ENCODE data around the gene AUNIP. TPM values are rescaled to one million over a fixed set of nuclear protein-coding genes. Genes with fewer than 3 reads are reported as not detected.

Gene AUNIP
- total RNA-seq, 1 experiment from 2014 or later, result 16.8 TPM

DNA sequence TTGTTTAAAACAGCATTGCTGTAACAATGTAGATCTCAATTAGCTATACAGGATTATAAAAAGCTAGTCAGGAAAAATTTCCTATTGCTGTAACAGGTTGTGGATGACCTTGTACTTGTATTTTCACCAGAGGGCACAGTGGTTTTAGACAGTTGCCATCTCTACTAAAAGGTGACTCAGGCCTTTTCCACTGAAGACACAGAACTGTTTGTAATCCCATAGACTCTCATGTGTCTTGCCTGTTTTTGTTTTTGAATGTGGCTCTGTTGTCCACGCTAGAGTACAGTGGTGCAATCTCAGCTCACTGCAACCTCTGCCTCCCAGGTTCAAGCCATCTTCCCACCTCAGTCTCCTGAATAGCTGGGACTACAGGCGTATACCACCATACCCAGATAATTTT lies 33.7 kb downstream of the AUNIP start:
- H3K36me3 Mint-ChIP-seq (ENCODE audit: insufficient read depth, unreplicated experiment), result peaks cover 41% of the 10 kb centered on the region
- Histone ChIP-seq H3K4me3 (ENCODE audit: low read depth, low read length) (no peak overlapping the region), H3K9me3 (no peaks in the 10 kb centered on the region), H3K4me1 (no peaks in the 10 kb centered on the region), H3K27me3 (replicated peaks; ENCODE audit: control insufficient read depth, insufficient read depth, low read length) (no peaks in the 10 kb centered on the region), H3K36me3 (ENCODE audit: control insufficient read depth, insufficient read depth, low read length) (no peaks in the 10 kb centered on the region; the same call in 1 of the 2 replicates)
- H3K4me3 Mint-ChIP-seq (ENCODE audit: unreplicated experiment), result no peak overlapping the region
- H3K4me1 Mint-ChIP-seq (ENCODE audit: low read depth, unreplicated experiment), result peaks cover 15% of the 10 kb centered on the region
- ChIA-PET POLR2A (no interaction called here), CTCF (no interaction called here)
- no peaks in the 10 kb centered on the region for H3K27me3 Mint-ChIP-seq (ENCODE audit: insufficient read depth, unreplicated experiment)
- BruUV-seq (replicated peaks), result no TSS peak
- intact Hi-C loops (cut with micrococcal nuclease; ENCODE audit: unreplicated experiment), result no loop called here
- H3K27ac Mint-ChIP-seq (ENCODE audit: unreplicated experiment), result no peak overlapping the region
- no peaks in the 10 kb centered on the region for H3K9me3 Mint-ChIP-seq (ENCODE audit: unreplicated experiment)
- TF ChIP-seq, protein P1, sequence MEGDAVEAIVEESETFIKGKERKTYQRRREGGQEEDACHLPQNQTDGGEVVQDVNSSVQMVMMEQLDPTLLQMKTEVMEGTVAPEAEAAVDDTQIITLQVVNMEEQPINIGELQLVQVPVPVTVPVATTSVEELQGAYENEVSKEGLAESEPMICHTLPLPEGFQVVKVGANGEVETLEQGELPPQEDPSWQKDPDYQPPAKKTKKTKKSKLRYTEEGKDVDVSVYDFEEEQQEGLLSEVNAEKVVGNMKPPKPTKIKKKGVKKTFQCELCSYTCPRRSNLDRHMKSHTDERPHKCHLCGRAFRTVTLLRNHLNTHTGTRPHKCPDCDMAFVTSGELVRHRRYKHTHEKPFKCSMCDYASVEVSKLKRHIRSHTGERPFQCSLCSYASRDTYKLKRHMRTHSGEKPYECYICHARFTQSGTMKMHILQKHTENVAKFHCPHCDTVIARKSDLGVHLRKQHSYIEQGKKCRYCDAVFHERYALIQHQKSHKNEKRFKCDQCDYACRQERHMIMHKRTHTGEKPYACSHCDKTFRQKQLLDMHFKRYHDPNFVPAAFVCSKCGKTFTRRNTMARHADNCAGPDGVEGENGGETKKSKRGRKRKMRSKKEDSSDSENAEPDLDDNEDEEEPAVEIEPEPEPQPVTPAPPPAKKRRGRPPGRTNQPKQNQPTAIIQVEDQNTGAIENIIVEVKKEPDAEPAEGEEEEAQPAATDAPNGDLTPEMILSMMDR (IDR thresholded peaks at IDR 0.05; ENCODE audit: insufficient read depth in 1 of 2, low read depth in 1 of 2, low read length in 1 of 2, severe bottlenecking in 1 of 2, unreplicated experiment in 1 of 2), result no peak
- DNase-seq, result no peak

DNA sequence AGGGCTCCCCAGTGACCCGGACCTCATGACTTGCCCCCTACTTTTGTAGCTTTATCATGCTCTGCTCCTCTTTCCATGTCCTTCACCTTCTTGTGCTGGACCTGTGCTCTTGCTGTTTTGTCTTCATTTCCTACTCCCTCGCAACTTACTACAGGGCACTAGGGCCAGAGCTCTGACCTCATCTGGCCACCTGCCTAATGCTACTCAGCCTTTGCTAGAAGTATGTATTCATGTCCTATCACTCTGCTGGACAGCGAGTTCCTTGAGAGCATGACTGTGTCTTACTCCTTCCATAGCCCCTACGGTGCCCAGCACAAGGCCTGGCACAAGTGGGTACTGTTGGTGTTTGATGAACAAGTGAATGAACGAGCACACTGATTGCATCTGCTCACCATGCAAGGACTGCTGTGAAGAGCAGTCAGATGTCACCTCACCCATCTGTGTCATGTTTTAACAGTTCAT lies 37.6 kb downstream of the AUNIP start:
- Histone ChIP-seq H3K36me3 (ENCODE audit: control insufficient read depth, insufficient read depth, low read length) (no peaks in the 10 kb centered on the region), H3K4me3 (ENCODE audit: low read depth, low read length) (no peak overlapping the region; the same call in 1 of the 2 replicates), H3K9me3 (no peaks in the 10 kb centered on the region), H3K4me1 (peaks cover 15% of the 10 kb centered on the region), H3K27me3 (replicated peaks; ENCODE audit: control insufficient read depth, insufficient read depth, low read length) (no peaks in the 10 kb centered on the region)
- no peak for DNase-seq
- TF ChIP-seq, protein P1 (IDR thresholded peaks at IDR 0.05; ENCODE audit: insufficient read depth in 1 of 2, low read depth in 1 of 2, low read length in 1 of 2, severe bottlenecking in 1 of 2, unreplicated experiment in 1 of 2), result no peak
- intact Hi-C loops (cut with micrococcal nuclease; ENCODE audit: unreplicated experiment), result loop anchor here (5.0 kb wide), 1 partner anchor 176 kb away; the partner anchor contains the start of gene PAFAH2
- CTCF ChIA-PET, result no interaction called here
- no peaks in the 10 kb centered on the region for H3K27me3 Mint-ChIP-seq (ENCODE audit: insufficient read depth, unreplicated experiment)
- POLR2A ChIA-PET, result no interaction called here
- peaks cover 26% of the 10 kb centered on the region for H3K4me1 Mint-ChIP-seq (ENCODE audit: low read depth, unreplicated experiment)
- BruUV-seq (replicated peaks), result no TSS peak
- peak overlapping the region; percentile 77 for H3K4me3 Mint-ChIP-seq (ENCODE audit: unreplicated experiment)
- H3K9me3 Mint-ChIP-seq (ENCODE audit: unreplicated experiment), result no peaks in the 10 kb centered on the region
- peaks cover 27% of the 10 kb centered on the region for H3K36me3 Mint-ChIP-seq (ENCODE audit: insufficient read depth, unreplicated experiment)
- H3K27ac Mint-ChIP-seq (ENCODE audit: unreplicated experiment), result peak overlapping the region; percentile 66

DNA sequence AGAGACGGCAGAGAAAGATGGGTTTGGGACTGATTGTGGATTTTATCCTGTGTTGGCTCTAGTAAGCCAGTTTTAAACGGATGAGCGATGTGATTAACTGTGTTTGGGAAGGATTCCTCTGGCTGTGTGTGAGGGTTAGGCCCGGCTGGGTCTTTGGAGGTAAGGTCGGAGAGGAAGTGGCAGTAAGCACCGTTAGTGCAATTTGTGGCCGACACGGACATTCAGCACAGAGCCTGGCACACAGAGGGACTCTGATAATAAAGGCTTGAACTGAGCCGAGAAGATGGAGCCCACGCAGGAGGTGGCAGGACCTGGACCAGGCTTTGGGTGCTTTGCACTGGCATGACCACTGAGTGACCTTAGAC lies 38.2 kb downstream of the AUNIP start:
- Mint-ChIP-seq H3K27ac (ENCODE audit: unreplicated experiment) (peak overlapping the region; percentile 66), H3K4me1 (ENCODE audit: low read depth, unreplicated experiment) (peaks cover 26% of the 10 kb centered on the region), H3K36me3 (ENCODE audit: insufficient read depth, unreplicated experiment) (peaks cover 23% of the 10 kb centered on the region), H3K27me3 (ENCODE audit: insufficient read depth, unreplicated experiment) (no peaks in the 10 kb centered on the region), H3K9me3 (ENCODE audit: unreplicated experiment) (no peaks in the 10 kb centered on the region), H3K4me3 (ENCODE audit: unreplicated experiment) (peak overlapping the region; percentile 77)
- DNase-seq, result no peak
- intact Hi-C loops (cut with micrococcal nuclease; ENCODE audit: unreplicated experiment), result loop anchor here (5.0 kb wide), 1 partner anchor 176 kb away; the partner anchor contains the start of gene PAFAH2
- POLR2A ChIA-PET, result no interaction called here
- TF ChIP-seq, protein P1 (IDR thresholded peaks at IDR 0.05; ENCODE audit: insufficient read depth in 1 of 2, low read depth in 1 of 2, low read length in 1 of 2, severe bottlenecking in 1 of 2, unreplicated experiment in 1 of 2), result no peak
- no peaks in the 10 kb centered on the region for H3K27me3 ChIP-seq (replicated peaks; ENCODE audit: control insufficient read depth, insufficient read depth, low read length)
- CTCF ChIA-PET, result no interaction called here
- no peaks in the 10 kb centered on the region for H3K9me3 ChIP-seq
- peaks cover 15% of the 10 kb centered on the region for H3K4me1 ChIP-seq
- no peaks in the 10 kb centered on the region for H3K36me3 ChIP-seq (ENCODE audit: control insufficient read depth, insufficient read depth, low read length)
- TSS peak; percentile 13 for BruUV-seq (replicated peaks)
- peak overlapping the region; percentile 66 for H3K4me3 ChIP-seq (ENCODE audit: low read depth, low read length)
